ENCODE results near the gene UNC119B.

- TF ChIP-seq CTCF (IDR thresholded peaks at IDR 0.05) (no peak), EP300 (IDR thresholded peaks at IDR 0.05) (no peak), POLR2AphosphoS5 (IDR thresholded peaks at IDR 0.05) (no peak), POLR2A (IDR thresholded peaks at IDR 0.05) (no peak)
Observed at GRCh38 chr12:120668091-120668867, 42.0 kb upstream of the UNC119B start.

All from upper lobe of left lung (tissue), 4 donors.